Loucy (cell line): ENCODE measurements around the gene WDR45B.

ENCODE experiments used
- H2AFZ ChIP-seq: fragments of 200-600 bp; sonication (generic); 2 replicates; pipeline ENCODE4 v1.6.0; 2016; ENCODE audit warnings: antibody characterized with exemption, mild to moderate bottlenecking, low read length, moderate library complexity
- H3F3A ChIP-seq: fragments of 200-600 bp; 2 replicates; pipeline ENCODE4 v1.6.0; 2016; ENCODE audit warnings: antibody characterized with exemption, low read depth, mild to moderate bottlenecking
- H3K27me3 ChIP-seq: fragments of 200-600 bp; sonication (generic); 2 replicates; pipeline ENCODE4 v1.6.1; 2014; ENCODE audit warnings: low read length, mild to moderate bottlenecking; ENCODE audit not compliant: insufficient read depth, poor library complexity, severe bottlenecking
- H3K36me3 ChIP-seq: fragments of 200-600 bp; sonication (generic); 2 replicates; pipeline ENCODE4 v1.6.1; 2016; ENCODE audit warnings: low read length; ENCODE audit not compliant: insufficient read depth
- H3K4me1 ChIP-seq: fragments of 200-600 bp; sonication (generic); 2 replicates; pipeline ENCODE4 v1.5.1; 2014; ENCODE audit warnings: low read length, mild to moderate bottlenecking; ENCODE audit not compliant: insufficient read depth, poor library complexity, severe bottlenecking
- H3K4me2 ChIP-seq: fragments of 200-600 bp; sonication (generic); 2 replicates; pipeline ENCODE4 v1.6.0; 2014; ENCODE audit warnings: antibody characterized with exemption, low read length, low read depth, mild to moderate bottlenecking; ENCODE audit not compliant: poor library complexity, severe bottlenecking
- H3K4me3 ChIP-seq: fragments of 200-600 bp; sonication (generic); 2 replicates; pipeline ENCODE4 v1.5.1; 2014; ENCODE audit warnings: low read length, mild to moderate bottlenecking, mixed read lengths; ENCODE audit not compliant: poor library complexity, severe bottlenecking
- H3K79me2 ChIP-seq: fragments of 200-600 bp; sonication (generic); 2 replicates; pipeline ENCODE4 v1.6.1; 2014; ENCODE audit warnings: low read length; ENCODE audit not compliant: insufficient read depth
- H3K9ac ChIP-seq: fragments of 200-600 bp; sonication (generic); 2 replicates; pipeline ENCODE4 v1.6.0; 2014; ENCODE audit warnings: mild to moderate bottlenecking, low read depth, low read length, moderate library complexity; ENCODE audit not compliant: poor library complexity, severe bottlenecking
- H3K9me2 ChIP-seq: fragments of 200-600 bp; sonication (generic); replicated peaks from 2 replicates; pipeline ENCODE4 v1.6.1; 2016; ENCODE audit warnings: low read depth, low read length, mixed read lengths
- H3K9me3 ChIP-seq: fragments of 200-600 bp; sonication (generic); 2 replicates; pipeline ENCODE4 v1.6.1; 2014; ENCODE audit warnings: mild to moderate bottlenecking, antibody characterized with exemption, low read length, low read depth; ENCODE audit not compliant: insufficient read depth
- H4K20me1 ChIP-seq: fragments of 200-600 bp; sonication (generic); 2 replicates; pipeline ENCODE4 v1.6.0; 2014; ENCODE audit warnings: antibody characterized with exemption, low read length, mild to moderate bottlenecking; ENCODE audit not compliant: insufficient read depth, poor library complexity, severe bottlenecking
- CTCF ChIP-seq: fragments of 200-600 bp; sonication (generic); conservative IDR thresholded peaks from 2 replicates; pipeline ENCODE4 v1.5.1; 2014; ENCODE audit warnings: mild to moderate bottlenecking, antibody characterized with exemption, low read length
- EZH2phosphoT487 ChIP-seq: fragments of 200-600 bp; IDR thresholded peaks from 2 replicates; pipeline ENCODE4 v1.6.1; 2018; ENCODE audit warnings: antibody characterized with exemption, mild to moderate bottlenecking, moderate library complexity, borderline replicate concordance

WDR45B gene

GRCh38 chr17:82569621-82570020 lies 78.6 kb downstream of the WDR45B start:
- no peaks in the 10 kb centered on the region for H3K27me3 ChIP-seq
- H3K4me2 ChIP-seq = no peak overlapping the region
- H4K20me1 ChIP-seq = peaks cover 13% of the 10 kb centered on the region
- H3K9ac ChIP-seq = no peak overlapping the region
- no peak overlapping the region for H2AFZ ChIP-seq
- peaks cover 96% of the 10 kb centered on the region for H3K36me3 ChIP-seq
- no peaks in the 10 kb centered on the region for H3F3A ChIP-seq
- H3K4me3 ChIP-seq = no peak overlapping the region
- no peak for TF ChIP-seq CTCF
- TF ChIP-seq EZH2phosphoT487 = no peak
- no peaks in the 10 kb centered on the region for H3K9me3 ChIP-seq
- H3K9me2 ChIP-seq = no peaks in the 10 kb centered on the region
- no peaks in the 10 kb centered on the region for H3K4me1 ChIP-seq
- H3K79me2 ChIP-seq = peaks cover 49% of the 10 kb centered on the region; the same call in 1 of the 2 replicates

GRCh38 chr17:82568997-82569393 lies 79.2 kb downstream of the WDR45B start:
- H3K9ac ChIP-seq = no peak overlapping the region
- no peak overlapping the region for H3K4me3 ChIP-seq
- peaks cover 97% of the 10 kb centered on the region for H3K36me3 ChIP-seq
- H3K9me2 ChIP-seq = no peaks in the 10 kb centered on the region
- H2AFZ ChIP-seq = no peak overlapping the region
- no peaks in the 10 kb centered on the region for H3K27me3 ChIP-seq
- no peak overlapping the region for H3K4me2 ChIP-seq
- H4K20me1 ChIP-seq = peaks cover 16% of the 10 kb centered on the region
- H3K9me3 ChIP-seq = no peaks in the 10 kb centered on the region
- no peak for TF ChIP-seq CTCF
- no peak for TF ChIP-seq EZH2phosphoT487
- no peaks in the 10 kb centered on the region for H3F3A ChIP-seq
- H3K79me2 ChIP-seq = peaks cover 55% of the 10 kb centered on the region; the same call in 1 of the 2 replicates
- no peaks in the 10 kb centered on the region for H3K4me1 ChIP-seq

- H3F3A ChIP-seq = no peaks in the 10 kb centered on the region
- no peak overlapping the region for H3K4me3 ChIP-seq
- no peak overlapping the region for H3K4me2 ChIP-seq
- no peaks in the 10 kb centered on the region for H3K9me3 ChIP-seq
- TF ChIP-seq EZH2phosphoT487 = no peak
- no peak for TF ChIP-seq CTCF
- no peaks in the 10 kb centered on the region for H3K27me3 ChIP-seq
- H3K9me2 ChIP-seq = no peaks in the 10 kb centered on the region
- no peaks in the 10 kb centered on the region for H3K4me1 ChIP-seq
- peaks cover 60% of the 10 kb centered on the region for H3K79me2 ChIP-seq
- H3K36me3 ChIP-seq = peaks cover 87% of the 10 kb centered on the region
- no peak overlapping the region for H2AFZ ChIP-seq
- H3K9ac ChIP-seq = no peak overlapping the region
- H4K20me1 ChIP-seq = peaks cover 29% of the 10 kb centered on the region
These were observed 81.0 kb downstream of the WDR45B start for GRCh38 chr17:82567286-82567685.
